Stimulated activated CD8-positive, alpha-beta memory T cell treated with anti-CD3 and anti-CD28 coated beads, Interleukin-12 subunit alpha, Interleukin-12 subunit beta, amount 100 ng/mL, for 4 hours (primary cell): ENCODE data around the gene RBM7.
A peak's percentile ranks its signal among the peaks of the same experiment; 100 is the strongest.

Source experiments
- DNase-seq: peaks from one replicate; pipeline ENCODE4 v3.0.0-alpha.2; 2020; ENCODE audit warnings: low read depth

Gene RBM7, protein sequence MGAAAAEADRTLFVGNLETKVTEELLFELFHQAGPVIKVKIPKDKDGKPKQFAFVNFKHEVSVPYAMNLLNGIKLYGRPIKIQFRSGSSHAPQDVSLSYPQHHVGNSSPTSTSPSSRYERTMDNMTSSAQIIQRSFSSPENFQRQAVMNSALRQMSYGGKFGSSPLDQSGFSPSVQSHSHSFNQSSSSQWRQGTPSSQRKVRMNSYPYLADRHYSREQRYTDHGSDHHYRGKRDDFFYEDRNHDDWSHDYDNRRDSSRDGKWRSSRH

DNA sequence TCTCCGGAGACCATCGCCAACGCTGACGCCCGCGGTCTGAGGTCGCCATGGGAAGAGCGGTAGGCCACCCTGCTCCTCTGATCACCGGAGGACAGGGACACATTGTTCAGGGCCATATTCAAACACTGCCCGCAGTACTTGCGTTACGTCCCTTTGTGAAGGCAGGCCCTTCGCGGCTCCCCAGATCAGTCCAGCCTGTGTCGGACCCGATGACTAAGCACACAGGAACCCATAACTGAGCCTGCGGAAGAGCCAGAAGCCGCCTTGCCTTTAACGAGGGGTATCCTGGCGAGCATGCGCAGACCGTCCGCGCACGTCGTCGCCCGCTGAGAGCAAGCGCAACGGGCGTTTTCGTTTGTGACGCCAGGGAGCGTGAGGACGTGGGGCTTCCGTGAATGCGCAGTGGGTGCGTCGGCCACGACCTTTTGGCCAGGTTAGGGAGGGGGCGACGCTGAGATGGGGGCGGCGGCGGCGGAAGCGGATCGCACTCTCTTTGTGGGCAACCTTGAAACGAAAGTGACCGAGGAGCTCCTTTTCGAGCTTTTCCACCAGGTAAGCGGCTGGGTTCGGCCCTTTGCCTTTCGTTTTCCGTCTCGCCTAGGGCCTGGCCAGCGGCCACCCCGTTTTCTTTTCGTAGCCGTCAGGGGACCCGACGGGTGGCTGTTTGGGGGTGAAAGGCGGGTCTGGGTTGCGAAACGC lies at the start of gene RBM7, which contains the start of gene C11orf71:
Gene RBM7 (plus strand): TSS at position 451 of the 699 bp plus-strand sequence. CDS start 6 bp downstream, at position 457.
Gene C11orf71 (minus strand): TSS at position 296 of the 699 bp plus-strand sequence. CDS start 180 bp downstream, at position 116.
- DNase-seq, result peak; percentile 97

GRCh38 chr11:114353443-114353842 lies 47.0 kb upstream of the RBM7 start:
- no peak for DNase-seq

DNA sequence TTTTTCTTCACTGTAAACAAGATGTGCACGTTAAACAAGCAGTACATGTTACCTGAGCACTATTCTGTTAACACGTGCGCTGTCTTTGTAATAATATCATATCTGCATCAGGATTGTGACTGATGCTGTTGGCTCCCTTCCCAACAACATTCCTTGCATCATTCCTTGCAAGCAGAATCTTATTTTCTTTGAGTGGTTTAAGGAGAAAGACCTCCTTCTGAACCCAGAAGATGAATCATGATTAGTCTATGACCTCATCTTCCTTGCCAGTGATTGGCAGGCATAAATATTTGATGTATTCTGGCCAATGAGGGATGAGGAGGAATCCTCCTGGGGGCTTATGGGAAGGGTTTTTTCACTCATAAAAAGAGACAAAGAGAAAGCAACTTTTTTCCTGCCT lies 46.4 kb upstream of the RBM7 start:
- DNase-seq, result no peak

- no peak for DNase-seq
Observed at GRCh38 chr11:114358716-114359115, 41.8 kb upstream of the RBM7 start.

DNA sequence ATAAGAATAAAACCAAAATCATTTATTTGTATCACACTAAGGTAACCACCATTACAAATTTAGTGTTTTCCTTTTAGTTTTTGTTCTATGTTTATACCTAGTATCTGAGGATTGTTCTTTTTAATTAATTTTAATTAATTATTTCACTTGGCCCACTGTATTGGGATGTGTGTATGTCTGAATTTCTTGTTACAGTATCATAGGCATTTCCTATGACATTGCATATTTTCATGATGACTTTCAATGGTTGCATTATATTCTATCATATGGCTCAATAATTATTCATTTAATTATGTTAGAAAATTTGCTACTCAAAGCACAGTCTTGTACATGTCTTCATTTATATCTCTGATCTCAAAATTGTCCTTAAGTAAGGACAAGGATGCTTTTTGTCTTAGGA lies 41.1 kb upstream of the RBM7 start:
- DNase-seq, result no peak

DNA sequence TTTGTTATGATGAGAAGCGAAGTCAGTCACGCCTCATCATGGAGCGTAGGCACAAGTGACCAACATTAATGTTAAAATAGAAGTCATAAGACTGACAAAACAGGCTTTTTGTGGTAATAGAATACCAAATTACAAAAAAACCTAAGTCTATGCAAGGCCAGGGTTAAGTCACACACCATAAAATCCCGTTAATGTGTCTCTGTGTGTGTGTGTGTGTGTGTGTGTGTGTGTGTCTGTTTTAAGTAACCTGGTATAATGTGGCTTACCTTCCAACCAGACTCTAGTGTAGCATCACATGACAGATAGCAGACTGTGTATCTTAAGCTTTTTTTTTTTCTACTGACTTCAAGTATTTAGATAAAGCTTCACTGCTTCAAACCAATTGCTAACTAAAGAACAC lies 38.1 kb upstream of the RBM7 start:
- DNase-seq, result no peak

DNA sequence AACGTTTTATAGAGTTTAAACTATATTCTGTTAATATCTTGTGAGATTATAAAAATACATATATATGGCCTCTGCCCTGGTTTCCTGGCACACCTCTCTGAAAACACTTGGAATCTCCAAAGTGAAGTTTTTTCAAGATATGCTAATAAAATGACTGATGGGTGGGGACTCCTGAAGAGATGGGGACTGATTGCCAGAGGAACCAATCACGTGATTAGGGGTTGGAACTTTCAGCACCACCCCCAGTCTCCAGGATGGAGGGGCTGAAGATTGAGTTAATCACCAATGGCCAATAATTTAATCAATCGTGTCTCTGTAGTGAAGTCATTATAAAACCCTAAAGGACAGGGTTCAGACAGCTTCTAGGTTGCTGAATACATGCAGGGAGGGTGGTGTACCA lies 37.5 kb upstream of the RBM7 start:
- DNase-seq, result no peak

- no peak for DNase-seq
Observed at GRCh38 chr11:114366331-114367243, 33.9 kb upstream of the RBM7 start.

DNA sequence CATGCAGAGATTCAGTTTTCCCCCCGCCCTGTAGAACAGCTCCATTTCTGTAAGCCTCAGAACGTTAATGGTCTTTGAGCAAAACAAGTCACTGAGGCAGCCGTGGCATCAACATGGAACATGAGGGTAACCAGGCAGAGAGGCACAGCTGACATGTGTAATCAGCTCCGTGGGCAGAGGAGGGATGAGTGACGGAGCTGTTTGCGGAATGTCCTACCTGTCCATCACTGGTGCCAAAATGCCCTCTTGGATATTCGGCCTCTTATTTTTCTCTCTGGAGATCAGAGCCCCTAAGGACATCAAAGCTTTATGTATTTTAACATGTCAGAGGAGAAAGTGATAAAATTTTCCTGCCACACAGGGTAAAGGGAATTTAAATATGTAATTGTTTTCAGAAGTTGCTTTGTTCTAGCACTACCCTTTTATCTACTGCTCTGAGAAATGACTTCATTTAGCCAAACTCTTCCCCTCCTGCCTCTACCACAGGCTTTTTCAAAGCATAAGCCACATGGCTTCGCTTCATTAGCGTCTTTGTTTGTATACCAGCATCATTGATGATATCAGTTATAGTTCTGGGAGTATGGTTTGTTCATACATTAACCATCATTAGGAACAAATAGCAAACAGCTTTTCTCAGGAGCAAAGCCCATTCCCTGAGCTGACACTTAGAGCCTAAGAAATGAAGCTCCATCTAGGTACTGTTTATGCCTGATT lies 33.1 kb upstream of the RBM7 start:
- no peak for DNase-seq

DNA sequence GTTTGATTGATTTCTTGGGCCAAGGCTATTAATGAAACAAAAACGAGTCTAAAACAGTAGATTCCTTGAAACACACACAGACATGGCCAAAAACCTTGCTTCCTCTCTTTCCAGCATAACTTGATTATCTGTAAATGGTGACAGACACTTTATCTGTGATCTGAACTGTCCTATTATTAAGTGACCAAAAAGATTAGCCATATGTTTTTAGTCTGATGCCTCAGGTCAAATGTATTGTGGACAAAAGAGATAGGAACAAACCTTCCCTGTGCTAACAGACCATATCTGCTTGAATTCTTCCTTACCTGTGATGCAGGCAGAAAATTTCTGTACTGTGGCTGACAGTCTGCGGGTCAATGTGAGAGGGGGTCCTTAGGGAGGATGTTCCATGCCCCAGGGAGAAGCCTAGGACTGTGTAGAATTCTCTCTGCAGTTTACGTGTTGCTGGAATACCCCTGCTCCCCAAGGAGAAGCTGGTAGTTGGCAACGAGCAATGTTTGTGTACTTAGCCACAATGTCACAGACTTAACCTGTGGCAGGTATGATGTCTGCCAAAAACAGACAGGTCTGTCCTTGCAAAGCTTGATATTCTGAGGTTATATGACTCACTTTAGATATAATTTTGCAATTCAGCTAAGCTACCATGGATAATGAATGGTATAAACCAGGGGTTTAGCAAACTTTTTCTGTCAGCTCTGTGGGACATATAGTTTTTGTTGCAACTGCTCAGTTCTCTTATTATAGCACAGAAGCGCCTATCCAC lies 31.4 kb upstream of the RBM7 start:
- DNase-seq, result no peak

DNA sequence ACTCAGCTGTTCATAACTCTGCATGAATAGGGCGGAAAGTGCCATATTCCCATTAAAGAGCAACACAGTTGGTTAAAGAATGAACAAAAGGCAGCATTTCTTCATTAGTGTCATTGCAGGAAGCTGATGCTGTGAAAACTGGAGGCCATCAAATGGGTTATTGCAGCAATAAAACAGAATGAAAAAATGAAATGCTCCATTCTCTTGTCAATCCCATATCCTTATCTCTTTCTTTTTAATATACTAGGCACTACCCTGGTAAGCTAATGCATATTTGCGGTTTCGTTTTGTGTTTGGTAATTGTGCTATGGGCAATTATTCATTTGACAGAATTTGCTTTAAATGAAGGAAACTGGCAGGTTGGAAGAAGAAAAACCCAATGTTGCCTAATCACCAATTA lies 25.4 kb upstream of the RBM7 start:
- DNase-seq, result no peak

GRCh38 chr11:114377612-114378267 lies 22.7 kb upstream of the RBM7 start:
- no peak for DNase-seq

GRCh38 chr11:114379394-114380069 lies 20.9 kb upstream of the RBM7 start:
- no peak for DNase-seq

GRCh38 chr11:114382509-114382908 lies 18.0 kb upstream of the RBM7 start:
- no peak for DNase-seq

DNA sequence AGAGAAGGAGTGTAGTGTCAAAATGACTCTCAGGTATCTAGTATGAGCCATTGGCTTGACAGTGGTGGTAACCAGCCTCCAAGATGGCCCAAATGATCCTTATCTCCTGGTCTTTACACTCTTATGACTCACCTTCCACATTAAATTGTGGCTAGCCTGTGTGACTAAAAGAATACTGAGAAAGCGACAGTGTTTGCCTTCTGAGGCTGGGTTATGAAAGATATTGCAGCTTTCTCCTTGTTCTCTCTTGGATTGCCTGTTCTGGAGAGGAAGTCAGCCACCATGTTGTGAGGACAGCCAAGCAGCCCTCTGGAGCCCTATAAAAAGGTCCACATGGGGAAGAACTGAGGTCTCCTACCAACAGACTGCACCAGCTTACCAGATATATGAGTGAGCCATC lies 16.0 kb upstream of the RBM7 start:
- DNase-seq, result no peak

DNA sequence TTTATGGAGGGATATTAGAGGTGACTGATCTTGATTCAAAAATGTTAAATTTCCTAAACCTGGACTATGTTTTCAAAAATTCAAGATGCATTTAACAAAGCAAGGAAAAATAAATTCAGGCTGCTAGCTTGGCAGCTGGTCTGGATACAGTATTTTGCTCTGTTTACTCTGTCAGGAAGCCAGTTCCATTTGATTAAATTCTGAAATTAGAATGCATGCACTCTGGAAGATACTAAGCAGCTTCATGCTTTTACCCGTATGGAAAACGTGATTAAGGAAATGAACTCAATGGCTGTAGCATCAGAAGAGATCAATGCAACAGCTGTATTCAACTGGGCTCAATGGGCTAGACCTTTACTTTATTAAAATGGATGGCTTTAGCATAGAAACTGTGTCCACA lies 14.3 kb upstream of the RBM7 start:
- DNase-seq, result no peak

- no peak for DNase-seq
Observed at GRCh38 chr11:114386545-114386944, 13.9 kb upstream of the RBM7 start.

DNA sequence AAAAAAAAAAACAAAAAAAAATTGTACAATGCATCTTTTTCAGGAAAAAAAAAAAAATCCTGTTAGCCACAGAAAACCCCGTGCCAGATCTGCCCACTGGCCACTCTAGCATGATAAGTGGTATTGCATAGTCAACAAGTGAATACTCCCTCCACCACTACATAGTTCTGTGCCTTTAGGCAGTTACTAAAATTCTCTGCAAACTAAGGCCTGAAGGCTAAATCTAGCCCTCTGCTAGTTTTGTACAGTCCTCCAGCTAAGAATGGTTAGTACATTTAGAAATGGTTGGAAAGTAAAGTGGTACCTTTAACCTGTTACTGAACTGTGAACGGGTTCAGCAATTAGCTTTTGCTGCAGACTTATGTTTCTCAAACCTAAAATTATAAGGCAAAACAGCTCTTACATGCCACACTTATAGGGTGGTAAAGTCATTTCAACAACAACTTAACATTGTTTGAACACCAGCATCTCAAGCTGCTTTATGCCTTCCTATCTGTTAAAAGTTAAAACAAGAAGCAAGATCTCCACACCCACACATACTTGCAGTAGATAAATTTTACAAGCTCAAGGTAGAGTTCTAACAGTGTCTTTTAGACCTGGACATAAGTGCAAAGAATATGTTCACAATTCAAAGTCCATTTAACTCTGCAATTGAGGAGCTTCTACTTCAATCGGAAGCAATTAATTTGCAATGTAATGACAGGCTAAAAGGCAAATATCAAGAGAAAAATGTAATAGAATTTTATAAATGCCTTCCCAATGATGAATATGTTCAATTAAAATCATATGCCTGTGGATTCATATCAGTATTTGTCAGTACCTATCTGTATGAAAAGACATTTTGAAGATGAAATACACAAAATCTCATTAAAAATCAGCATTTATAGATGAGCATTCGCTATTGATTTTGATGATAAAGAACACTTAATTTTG lies 7.5 kb upstream of the RBM7 start:
- DNase-seq, result no peak

- no peak for DNase-seq
Observed at GRCh38 chr11:114395736-114396135, 4.7 kb upstream of the RBM7 start.
